Measurements from ENCODE around the gene CIAO2B.
"Not testable (repeated sequence)": the region's sequence is repeated elsewhere in the genome, so short reads cannot be mapped to it uniquely, and the experiment has no call there.

The CIAO2B gene

GRCh38 chr16:66936889-66937554 lies 2.8 kb upstream of the CIAO2B start:
- DNase-seq (ENCODE audit: low spot score) = no peak

DNA sequence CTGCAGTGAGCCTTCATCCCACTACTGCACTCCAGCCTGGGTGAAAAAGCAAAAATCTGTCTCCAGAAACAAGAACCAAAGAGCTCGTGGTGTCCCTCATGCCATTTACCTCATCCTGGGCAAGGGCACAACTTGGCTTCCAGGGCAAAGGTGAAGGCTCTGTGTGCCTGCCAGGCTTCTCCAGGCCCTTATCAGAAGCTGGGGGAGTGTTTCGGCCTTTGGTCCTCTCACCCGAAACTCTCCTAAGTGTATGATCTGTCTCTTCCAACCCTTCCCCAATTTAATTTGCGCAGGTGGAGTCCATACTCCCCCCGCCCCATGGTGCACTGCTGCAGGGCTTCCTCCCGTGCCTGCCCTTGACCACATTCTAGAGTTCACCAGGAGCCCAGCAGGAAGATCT lies 2.3 kb upstream of the CIAO2B start:
- no peak for DNase-seq (ENCODE audit: low spot score)

DNA sequence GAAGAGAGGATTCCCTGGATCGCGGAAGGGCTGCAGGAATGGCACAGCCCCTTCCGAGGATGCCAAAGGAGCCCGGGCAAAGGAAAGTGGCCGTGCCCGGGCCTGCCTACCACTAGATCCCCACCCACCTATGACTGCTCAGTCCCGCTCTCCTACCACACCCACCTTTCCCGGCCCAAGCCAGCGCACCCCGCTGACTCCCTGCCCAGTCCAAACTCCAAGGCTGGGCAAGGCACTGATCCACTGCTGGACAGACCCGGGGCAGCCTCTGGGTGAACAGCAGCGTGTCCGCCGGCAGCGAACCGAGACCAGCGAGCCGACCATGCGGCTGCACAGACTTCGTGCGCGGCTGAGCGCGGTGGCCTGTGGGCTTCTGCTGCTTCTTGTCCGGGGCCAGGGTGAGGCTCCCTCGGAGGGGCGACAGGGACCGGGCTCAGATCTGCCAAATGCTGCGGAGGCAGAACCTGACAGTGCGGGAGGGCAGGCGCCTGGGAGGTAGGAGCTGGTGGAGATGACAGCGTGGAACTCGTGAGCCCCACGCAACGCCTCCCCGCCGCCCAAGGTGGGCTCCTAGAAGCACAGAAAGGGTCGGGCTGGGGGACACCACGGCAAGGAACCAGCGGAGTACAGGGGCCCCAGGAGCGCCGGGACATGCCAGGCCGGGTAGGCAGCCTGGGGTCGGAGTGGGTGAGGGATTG lies 1.3 kb upstream of the CIAO2B start, which contains the start of gene CES2:
TSS of gene CES2 (plus strand) at position 203 of the 698 bp plus-strand sequence. CDS start at position 323, 120 bp downstream.
- DNase-seq (ENCODE audit: low spot score) = no peak

- not testable (repeated sequence) for DNase-seq (ENCODE audit: low spot score)
These were observed 674 bp upstream of the CIAO2B start for GRCh38 chr16:66934839-66935313.

DNA sequence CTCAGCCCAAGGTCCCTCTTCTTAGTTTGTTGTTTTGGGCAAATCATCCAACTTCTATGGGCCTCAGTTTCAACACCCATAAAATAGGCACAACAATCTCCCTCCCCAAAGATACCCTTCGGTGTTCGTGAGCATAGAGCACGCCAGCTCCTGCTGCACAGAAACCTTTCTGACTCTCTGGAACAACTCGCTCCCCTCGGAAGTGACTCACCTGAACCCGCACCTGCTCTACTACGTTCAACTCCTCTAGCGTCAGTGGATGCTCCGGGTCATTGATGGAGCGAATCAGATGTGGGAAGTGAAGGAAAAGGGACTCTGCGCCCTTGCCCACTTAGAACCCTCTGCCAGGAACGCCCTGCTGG lies 445 bp downstream of the CIAO2B start:
- DNase-seq (ENCODE audit: low spot score) = no peak

DNA sequence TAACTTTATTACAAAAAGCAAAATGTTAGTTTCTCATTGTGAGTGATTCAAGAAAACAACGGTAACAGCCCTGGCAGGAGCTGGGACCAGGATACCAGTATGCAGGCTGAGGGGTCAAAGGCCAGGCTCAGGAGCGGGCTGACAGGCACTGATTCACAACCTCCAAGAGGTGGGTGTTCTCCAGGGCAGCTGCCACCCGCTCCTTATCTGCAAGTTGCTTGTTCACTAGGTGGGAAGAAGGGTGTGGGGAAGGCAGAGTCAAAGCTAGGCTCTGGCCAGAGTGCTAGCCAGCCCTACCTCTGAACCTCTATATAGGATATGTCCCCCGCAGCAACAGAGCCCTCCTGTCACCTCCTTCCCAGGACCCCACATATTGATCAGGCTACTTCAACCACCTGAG lies 2.1 kb downstream of the CIAO2B start:
- no peak for DNase-seq (ENCODE audit: low spot score)

GRCh38 chr16:66931665-66932064 lies 2.5 kb downstream of the CIAO2B start:
- DNase-seq (ENCODE audit: low spot score) = no peak

GRCh38 chr16:66930189-66930588 lies 4.0 kb downstream of the CIAO2B start:
- no peak for DNase-seq (ENCODE audit: low spot score)

DNA sequence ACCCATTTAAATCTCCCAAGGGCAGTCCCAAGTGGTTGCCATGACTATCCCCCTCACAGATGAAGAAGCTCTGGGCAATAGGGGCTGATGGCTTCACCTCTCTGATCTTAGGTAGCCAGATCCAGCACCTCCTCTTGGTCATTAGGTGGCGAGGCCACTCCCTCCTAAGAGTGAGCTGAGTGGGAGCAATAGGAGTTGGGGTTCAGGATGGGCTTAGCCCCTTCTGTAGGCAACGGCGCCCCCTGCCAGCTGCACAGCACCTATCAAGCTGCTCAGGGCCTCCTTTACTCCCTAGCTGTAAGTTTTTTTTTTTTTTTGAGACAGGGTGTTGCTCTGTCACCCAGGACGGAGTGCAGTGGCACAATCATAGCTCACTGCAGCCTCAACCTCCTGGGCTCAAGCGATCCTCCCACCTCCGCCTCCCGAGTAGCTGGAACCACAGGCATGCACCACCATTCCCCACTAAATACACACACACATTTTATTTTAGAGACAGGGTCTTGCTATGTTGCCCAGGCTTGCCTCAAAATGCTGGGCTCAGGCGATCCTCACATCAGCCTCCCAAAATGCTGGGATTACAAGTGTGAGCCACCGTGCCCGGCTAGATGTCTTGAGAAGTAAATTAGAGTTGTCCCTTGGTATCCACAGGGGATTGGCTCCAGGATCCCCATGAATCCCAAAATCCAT lies 5.4 kb downstream of the CIAO2B start:
- DNase-seq (ENCODE audit: low spot score) = no peak

DNA sequence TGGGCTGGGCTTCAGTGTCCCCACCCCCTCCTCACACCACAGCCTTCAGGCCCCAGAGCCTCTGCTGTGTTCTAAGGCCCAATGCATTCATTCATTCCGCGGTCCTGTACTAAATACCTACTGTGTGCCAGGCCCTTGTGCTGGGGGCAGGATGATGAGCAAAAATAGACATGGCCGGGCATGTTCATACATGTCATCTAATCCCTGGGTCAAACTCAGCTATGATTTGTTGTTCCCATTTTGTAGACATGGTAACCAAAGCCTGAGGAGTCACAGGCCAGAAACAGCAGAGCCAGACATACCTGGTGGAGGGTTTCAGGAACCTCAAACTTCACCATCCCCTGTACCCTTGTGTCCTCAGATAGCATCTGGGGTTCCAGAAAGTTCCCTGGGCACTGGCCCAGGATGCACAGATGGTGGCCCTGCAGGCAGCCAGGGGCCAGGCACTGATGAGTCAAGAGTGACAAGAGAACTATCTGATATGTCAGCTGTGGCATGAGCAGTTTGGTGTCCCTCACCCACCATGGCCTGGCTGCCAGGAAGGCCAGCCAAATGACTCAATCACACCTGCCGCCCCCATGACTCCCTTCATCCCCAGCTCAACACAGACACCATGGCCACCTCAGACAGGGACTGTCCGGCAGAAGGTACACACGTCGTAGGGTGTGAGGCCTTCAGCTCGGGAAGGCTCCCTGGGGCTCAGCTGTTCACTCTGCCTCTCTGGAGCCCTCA lies 6.1 kb downstream of the CIAO2B start:
- no peak for DNase-seq (ENCODE audit: low spot score)

DNA sequence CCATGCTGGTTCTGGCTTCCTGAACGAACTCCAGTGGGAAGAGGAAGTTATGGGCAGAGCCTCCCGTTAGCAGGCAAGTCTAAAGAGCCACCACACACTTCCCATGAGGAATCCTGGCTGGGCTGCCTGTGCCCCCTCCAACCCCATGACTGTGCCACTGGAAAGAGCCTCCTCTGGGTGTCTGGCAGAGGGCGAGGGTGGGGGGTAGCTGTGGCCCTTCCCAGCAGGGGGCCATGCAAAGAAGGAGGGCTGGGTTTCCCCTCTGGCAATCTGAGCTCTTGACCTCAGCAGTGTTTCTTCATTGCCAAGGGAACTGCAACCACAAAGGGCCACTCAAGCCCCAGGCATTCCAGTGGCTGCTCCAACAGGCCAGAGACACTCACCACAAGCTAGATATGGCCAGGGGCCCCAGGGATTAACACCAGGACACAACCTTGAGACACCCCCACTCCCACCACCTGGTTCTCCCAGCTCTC lies 7.2 kb downstream of the CIAO2B start:
- DNase-seq (ENCODE audit: low spot score) = no peak

- DNase-seq (ENCODE audit: low spot score) = no peak
These were observed 7.8 kb downstream of the CIAO2B start for GRCh38 chr16:66926171-66926947.

DNA sequence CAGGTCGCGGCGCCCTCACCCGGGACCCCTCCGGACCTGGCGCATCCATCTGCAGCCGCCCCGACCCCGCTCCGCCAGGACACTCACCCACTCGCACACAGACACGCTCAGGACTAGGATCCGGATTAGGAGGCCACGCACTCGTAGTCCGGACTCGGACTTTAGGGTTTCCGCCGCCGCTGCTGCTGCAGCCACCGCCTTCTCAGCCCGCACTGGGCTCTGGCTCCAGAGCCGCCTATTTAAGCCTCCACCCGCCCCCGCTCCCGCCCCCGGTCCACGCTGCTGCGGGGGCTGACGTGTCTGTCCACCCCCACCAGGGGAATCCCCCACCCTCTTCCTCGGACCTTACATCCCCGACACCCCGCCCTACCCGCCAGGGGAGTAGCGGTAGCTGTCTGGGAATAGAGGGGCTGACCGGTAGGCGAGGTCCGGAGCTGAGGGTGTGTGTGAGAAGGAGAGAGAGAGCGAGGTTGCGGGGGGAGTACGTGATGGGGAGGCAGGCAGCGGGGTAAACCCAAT lies 8.8 kb downstream of the CIAO2B start, which contains the start of gene RRAD:
TSS of gene RRAD (minus strand) at position 214 of the 519 bp plus-strand sequence. CDS start 356 bp downstream, outside the sequence.
- no peak for DNase-seq (ENCODE audit: low spot score)

GRCh38 chr16:66924527-66925321 lies 9.5 kb downstream of the CIAO2B start:
- no peak for DNase-seq (ENCODE audit: low spot score)

DNA sequence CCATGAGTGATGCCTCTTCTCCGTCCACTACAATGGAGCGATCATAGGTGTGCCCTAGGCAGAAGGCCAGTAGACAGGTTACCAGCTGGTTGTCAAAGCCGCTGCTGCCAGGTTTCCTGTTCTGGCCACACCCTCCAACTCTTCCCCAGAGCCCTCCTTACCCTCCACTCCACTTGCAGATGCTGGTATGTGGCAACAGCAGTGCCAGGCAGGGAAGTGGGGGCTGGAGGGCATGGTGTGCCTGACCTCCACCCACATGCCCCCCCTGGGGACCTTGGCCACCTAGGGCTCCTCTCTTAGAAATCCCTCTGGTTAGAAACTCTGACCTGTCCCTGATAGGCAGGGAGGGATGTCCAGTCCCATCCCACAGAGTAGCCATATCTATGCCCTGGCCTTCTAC lies 10.3 kb downstream of the CIAO2B start:
- no peak for DNase-seq (ENCODE audit: low spot score)

- DNase-seq (ENCODE audit: low spot score) = no peak
These were observed 10.9 kb downstream of the CIAO2B start for GRCh38 chr16:66923247-66923731.

GRCh38 chr16:66921729-66922450 lies 12.3 kb downstream of the CIAO2B start:
- DNase-seq (ENCODE audit: low spot score) = no peak

DNA sequence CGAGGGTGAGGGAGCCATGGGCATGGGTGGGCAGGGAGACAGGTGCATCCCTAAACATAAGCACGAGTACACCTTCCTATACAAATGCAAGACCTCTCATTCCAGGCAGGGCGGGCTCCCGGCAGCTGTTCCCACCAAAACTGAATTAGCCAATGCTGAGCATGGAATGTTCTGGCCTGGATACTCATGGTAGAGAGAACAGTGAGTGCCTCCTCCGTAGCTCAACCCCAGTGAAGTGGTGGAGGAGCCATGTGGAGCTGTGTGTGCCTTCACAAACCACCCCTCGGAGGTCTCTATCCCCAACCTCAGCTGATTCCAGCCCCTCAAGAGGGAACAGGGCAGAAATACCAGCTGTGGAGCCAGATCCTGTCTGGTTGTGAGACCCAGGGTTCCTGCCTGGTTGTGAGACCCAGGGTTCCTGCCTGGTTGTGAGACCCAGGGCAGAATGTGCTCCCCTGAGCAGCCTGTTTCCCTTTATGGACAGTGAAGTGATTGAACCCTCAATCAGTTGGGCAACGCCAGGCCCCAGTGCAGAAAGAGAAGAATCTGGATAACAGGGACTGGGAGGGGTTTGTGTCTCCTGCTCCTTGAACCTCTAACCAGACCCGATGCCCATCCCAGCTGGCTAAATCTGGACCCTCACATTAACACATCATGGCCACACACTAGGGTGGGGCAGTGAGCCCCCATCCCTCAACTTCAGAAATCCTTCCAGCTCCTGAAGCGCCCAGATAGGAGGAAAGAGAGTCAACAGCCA lies 13.1 kb downstream of the CIAO2B start:
- DNase-seq (ENCODE audit: low spot score) = no peak

- DNase-seq (ENCODE audit: low spot score) = no peak
These were observed 14.0 kb downstream of the CIAO2B start for GRCh38 chr16:66920299-66920590.
